Measurements from ENCODE around the gene PWWP2B. TPM values are rescaled to one million over a fixed set of nuclear protein-coding genes. Genes with fewer than 3 reads are reported as not detected.

The PWWP2B gene
- total and polyA plus RNA-seq, 2 of the 8 experiments (the other 6 are each of a cell fraction or from before 2014, with no cell fraction given), result 5.3 to 10.8 TPM

GRCh38 chr10:132392811-132393694 is 3.9 kb upstream of the PWWP2B start (continued):
- TF ChIP-seq CHD7 (IDR thresholded peaks at IDR 0.05; ENCODE audit: insufficient replicate concordance, low read length) (no peak), RXRA (IDR thresholded peaks at IDR 0.05; ENCODE audit: insufficient read depth, low read depth, low read length) (no peak), BACH1 (IDR thresholded peaks at IDR 0.05; ENCODE audit: low read length) (no peak), SRF (IDR thresholded peaks at IDR 0.05; ENCODE audit: low read depth, low read length) (no peak), TCF12 (IDR thresholded peaks at IDR 0.05; ENCODE audit: low read depth, low read length) (no peak), HDAC2 (IDR thresholded peaks at IDR 0.05; ENCODE audit: borderline replicate concordance in 1 of 2, low read depth in 2 of 2, low read length in 2 of 2) (no peak), KDM1A (IDR thresholded peaks at IDR 0.05; ENCODE audit: borderline replicate concordance, low read length) (no peak)
- TF ChIP-seq, protein P1, sequence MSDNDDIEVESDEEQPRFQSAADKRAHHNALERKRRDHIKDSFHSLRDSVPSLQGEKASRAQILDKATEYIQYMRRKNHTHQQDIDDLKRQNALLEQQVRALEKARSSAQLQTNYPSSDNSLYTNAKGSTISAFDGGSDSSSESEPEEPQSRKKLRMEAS (IDR thresholded peaks at IDR 0.05), result no peak

Data from H1 (cell line).